ENCODE results near the gene AFAP1L2.

AFAP1L2 gene

GRCh38 chr10:114328874-114329273 is 75.4 kb downstream of the AFAP1L2 start:
- TF ChIP-seq CTCF (IDR thresholded peaks at IDR 0.05; ENCODE audit: low read depth, low read length) (no peak), EZH2phosphoT487 (IDR thresholded peaks at IDR 0.05; ENCODE audit: low read depth) (no peak)

DNA sequence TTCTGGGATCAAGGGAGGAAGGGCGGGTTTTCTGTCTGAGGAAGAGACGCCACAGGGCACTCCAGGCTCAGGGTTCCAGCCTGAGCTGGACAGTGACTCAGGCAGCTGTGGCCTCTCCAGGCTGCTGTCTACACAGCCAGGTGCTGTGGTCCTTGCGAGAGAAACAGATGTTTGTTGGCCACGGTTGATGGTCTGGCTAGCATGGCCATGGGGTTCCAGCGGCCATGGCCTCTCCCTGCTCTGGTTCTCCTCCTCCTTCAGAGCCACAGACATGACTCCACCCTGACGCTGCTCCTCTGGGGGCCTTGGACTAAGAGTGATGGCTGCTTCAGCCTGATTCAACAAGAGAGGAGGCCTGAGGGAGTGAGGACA is 75.9 kb downstream of the AFAP1L2 start:
- no peak overlapping the region for H3K27ac ChIP-seq (ENCODE audit: low read length)
- H3K9me3 ChIP-seq (ENCODE audit: insufficient read depth, low read length), result no peaks in the 10 kb centered on the region
- no peak overlapping the region for H3K4me3 ChIP-seq (ENCODE audit: low read length)
- H2AFZ ChIP-seq (ENCODE audit: low read depth, low read length), result no peak overlapping the region
- H3K27me3 ChIP-seq (ENCODE audit: low read depth, low read length), result no peaks in the 10 kb centered on the region
- no peaks in the 10 kb centered on the region for H4K20me1 ChIP-seq (ENCODE audit: insufficient read depth, low read length)
- TF ChIP-seq CTCF (IDR thresholded peaks at IDR 0.05; ENCODE audit: low read depth, low read length), result no peak
- no peak for TF ChIP-seq EZH2phosphoT487 (IDR thresholded peaks at IDR 0.05; ENCODE audit: low read depth)
- H3K36me3 ChIP-seq (replicated peaks; ENCODE audit: low read depth, low read length), result no peaks in the 10 kb centered on the region
- no peaks in the 10 kb centered on the region for H3K79me2 ChIP-seq (ENCODE audit: low read length)
- H3K4me2 ChIP-seq (ENCODE audit: low read length), result no peak overlapping the region
- H3K9ac ChIP-seq (ENCODE audit: low read length), result no peak overlapping the region
- H3K4me1 ChIP-seq (ENCODE audit: low read length), result no peaks in the 10 kb centered on the region

More at GRCh38 chr10:114328874-114329273, 75.4 kb downstream of the AFAP1L2 start:
- Histone ChIP-seq H3K4me3 (ENCODE audit: low read length) (no peak overlapping the region), H3K9me3 (ENCODE audit: insufficient read depth, low read length) (no peaks in the 10 kb centered on the region), H3K27me3 (ENCODE audit: low read depth, low read length) (no peaks in the 10 kb centered on the region), H3K36me3 (replicated peaks; ENCODE audit: low read depth, low read length) (no peaks in the 10 kb centered on the region), H3K4me2 (ENCODE audit: low read length) (no peak overlapping the region), H4K20me1 (ENCODE audit: insufficient read depth, low read length) (no peaks in the 10 kb centered on the region), H3K4me1 (ENCODE audit: low read length) (no peaks in the 10 kb centered on the region), H3K27ac (ENCODE audit: low read length) (no peak overlapping the region), H3K79me2 (ENCODE audit: low read length) (no peaks in the 10 kb centered on the region), H2AFZ (ENCODE audit: low read depth, low read length) (no peak overlapping the region), H3K9ac (ENCODE audit: low read length) (no peak overlapping the region)

- Histone ChIP-seq H3K4me3 (ENCODE audit: low read length) (no peak overlapping the region), H3K27me3 (ENCODE audit: low read depth, low read length) (no peaks in the 10 kb centered on the region), H3K27ac (ENCODE audit: low read length) (no peak overlapping the region), H3K4me2 (ENCODE audit: low read length) (no peak overlapping the region), H3K4me1 (ENCODE audit: low read length) (no peaks in the 10 kb centered on the region), H3K36me3 (replicated peaks; ENCODE audit: low read depth, low read length) (no peaks in the 10 kb centered on the region), H3K79me2 (ENCODE audit: low read length) (no peaks in the 10 kb centered on the region), H2AFZ (ENCODE audit: low read depth, low read length) (no peak overlapping the region), H4K20me1 (ENCODE audit: insufficient read depth, low read length) (no peaks in the 10 kb centered on the region), H3K9me3 (ENCODE audit: insufficient read depth, low read length) (no peaks in the 10 kb centered on the region), H3K9ac (ENCODE audit: low read length) (no peak overlapping the region)
- no peak for TF ChIP-seq CTCF (IDR thresholded peaks at IDR 0.05; ENCODE audit: low read depth, low read length)
- TF ChIP-seq EZH2phosphoT487 (IDR thresholded peaks at IDR 0.05; ENCODE audit: low read depth), result no peak
Observed at GRCh38 chr10:114327537-114328440, 76.5 kb downstream of the AFAP1L2 start.

GRCh38 chr10:114326795-114327194 is 77.5 kb downstream of the AFAP1L2 start:
- H3K9me3 ChIP-seq (ENCODE audit: insufficient read depth, low read length), result no peaks in the 10 kb centered on the region
- no peaks in the 10 kb centered on the region for H3K27me3 ChIP-seq (ENCODE audit: low read depth, low read length)
- no peak overlapping the region for H2AFZ ChIP-seq (ENCODE audit: low read depth, low read length)

More at GRCh38 chr10:114326795-114327194, 77.5 kb downstream of the AFAP1L2 start:
- H3K79me2 ChIP-seq (ENCODE audit: low read length), result no peaks in the 10 kb centered on the region
- no peaks in the 10 kb centered on the region for H4K20me1 ChIP-seq (ENCODE audit: insufficient read depth, low read length)
- no peaks in the 10 kb centered on the region for H3K36me3 ChIP-seq (replicated peaks; ENCODE audit: low read depth, low read length)
- TF ChIP-seq EZH2phosphoT487 (IDR thresholded peaks at IDR 0.05; ENCODE audit: low read depth) (no peak), CTCF (IDR thresholded peaks at IDR 0.05; ENCODE audit: low read depth, low read length) (no peak)
- no peak overlapping the region for H3K4me3 ChIP-seq (ENCODE audit: low read length)
- no peak overlapping the region for H3K27ac ChIP-seq (ENCODE audit: low read length)
- H3K9ac ChIP-seq (ENCODE audit: low read length), result no peak overlapping the region
- no peak overlapping the region for H3K4me2 ChIP-seq (ENCODE audit: low read length)
- no peaks in the 10 kb centered on the region for H3K4me1 ChIP-seq (ENCODE audit: low read length)
